ENCODE measurements around the gene NHERF1.

NHERF1 gene

GRCh38 chr17:74742978-74743545 lies 5.4 kb upstream of the NHERF1 start:
- 0 out of 2 replicates have a peak, but pooled peaks cover 3% of the 10 kb centered on the region for H3K4me1 ChIP-seq (ENCODE audit: low read length)

GRCh38 chr17:74743755-74744154 lies 4.7 kb upstream of the NHERF1 start:
- Histone ChIP-seq H2AFZ (ENCODE audit: low read depth, low read length) (no peak overlapping the region), H3K4me1 (ENCODE audit: low read length) (0 out of 2 replicates have a peak, but pooled peaks cover 3% of the 10 kb centered on the region), H3K9me3 (ENCODE audit: insufficient read depth, low read length) (no peaks in the 10 kb centered on the region), H3K36me3 (replicated peaks; ENCODE audit: low read depth, low read length) (no peaks in the 10 kb centered on the region), H3K27me3 (ENCODE audit: low read depth, low read length) (peaks cover 13% of the 10 kb centered on the region), H3K27ac (ENCODE audit: low read length) (no peak overlapping the region), H3K9ac (ENCODE audit: low read length) (no peak overlapping the region), H4K20me1 (ENCODE audit: insufficient read depth, low read length) (no peaks in the 10 kb centered on the region), H3K4me2 (ENCODE audit: low read length) (no peak overlapping the region), H3K4me3 (ENCODE audit: low read length) (no peak overlapping the region), H3K79me2 (ENCODE audit: low read length) (peaks cover under 1% of the 10 kb centered on the region; the same call in 1 of the 2 replicates)
- no peak for TF ChIP-seq EZH2phosphoT487 (IDR thresholded peaks at IDR 0.05; ENCODE audit: low read depth)
- no peak for TF ChIP-seq CTCF (IDR thresholded peaks at IDR 0.05; ENCODE audit: low read depth, low read length)

More at GRCh38 chr17:74742978-74743545, 5.4 kb upstream of the NHERF1 start:
- Histone ChIP-seq H3K9me3 (ENCODE audit: insufficient read depth, low read length) (no peaks in the 10 kb centered on the region), H4K20me1 (ENCODE audit: insufficient read depth, low read length) (no peaks in the 10 kb centered on the region), H3K4me3 (ENCODE audit: low read length) (no peak overlapping the region), H3K79me2 (ENCODE audit: low read length) (no peaks in the 10 kb centered on the region), H3K4me2 (ENCODE audit: low read length) (no peak overlapping the region), H3K27me3 (ENCODE audit: low read depth, low read length) (peaks cover 20% of the 10 kb centered on the region), H3K27ac (ENCODE audit: low read length) (no peak overlapping the region), H3K9ac (ENCODE audit: low read length) (no peak overlapping the region), H2AFZ (ENCODE audit: low read depth, low read length) (no peak overlapping the region), H3K36me3 (replicated peaks; ENCODE audit: low read depth, low read length) (no peaks in the 10 kb centered on the region)
- TF ChIP-seq CTCF (IDR thresholded peaks at IDR 0.05; ENCODE audit: low read depth, low read length) (no peak), EZH2phosphoT487 (IDR thresholded peaks at IDR 0.05; ENCODE audit: low read depth) (no peak)

GRCh38 chr17:74744349-74744713 lies 4.1 kb upstream of the NHERF1 start:
- Histone ChIP-seq H3K79me2 (ENCODE audit: low read length) (peaks cover 6% of the 10 kb centered on the region), H4K20me1 (ENCODE audit: insufficient read depth, low read length) (no peaks in the 10 kb centered on the region), H3K27ac (ENCODE audit: low read length) (no peak overlapping the region), H2AFZ (ENCODE audit: low read depth, low read length) (no peak overlapping the region), H3K4me2 (ENCODE audit: low read length) (no peak overlapping the region), H3K9me3 (ENCODE audit: insufficient read depth, low read length) (no peaks in the 10 kb centered on the region), H3K9ac (ENCODE audit: low read length) (no peak overlapping the region), H3K27me3 (ENCODE audit: low read depth, low read length) (peaks cover 10% of the 10 kb centered on the region; the same call in 1 of the 2 replicates), H3K4me1 (ENCODE audit: low read length) (0 out of 2 replicates have a peak, but pooled peaks cover 3% of the 10 kb centered on the region), H3K36me3 (replicated peaks; ENCODE audit: low read depth, low read length) (no peaks in the 10 kb centered on the region), H3K4me3 (ENCODE audit: low read length) (no peak overlapping the region)
- TF ChIP-seq EZH2phosphoT487 (IDR thresholded peaks at IDR 0.05; ENCODE audit: low read depth) (no peak), CTCF (IDR thresholded peaks at IDR 0.05; ENCODE audit: low read depth, low read length) (no peak)

GRCh38 chr17:74744714-74745547 lies 3.5 kb upstream of the NHERF1 start:
- no peak overlapping the region for H3K9ac ChIP-seq (ENCODE audit: low read length)
- no peaks in the 10 kb centered on the region for H4K20me1 ChIP-seq (ENCODE audit: insufficient read depth, low read length)
- H3K4me2 ChIP-seq (ENCODE audit: low read length) = peak overlapping the region; percentile 51
- peak overlapping the region; percentile 54; the same call in 1 of the 2 replicates for H2AFZ ChIP-seq (ENCODE audit: low read depth, low read length)
- no peaks in the 10 kb centered on the region for H3K9me3 ChIP-seq (ENCODE audit: insufficient read depth, low read length)
- no peak overlapping the region for H3K4me3 ChIP-seq (ENCODE audit: low read length)
- peak; percentile 97 for TF ChIP-seq CTCF (IDR thresholded peaks at IDR 0.05; ENCODE audit: low read depth, low read length)
- TF ChIP-seq EZH2phosphoT487 (IDR thresholded peaks at IDR 0.05; ENCODE audit: low read depth) = no peak
- H3K27me3 ChIP-seq (ENCODE audit: low read depth, low read length) = peaks cover 10% of the 10 kb centered on the region; the same call in 1 of the 2 replicates
- peaks cover 8% of the 10 kb centered on the region for H3K4me1 ChIP-seq (ENCODE audit: low read length)
- peaks cover 12% of the 10 kb centered on the region for H3K79me2 ChIP-seq (ENCODE audit: low read length)
- H3K27ac ChIP-seq (ENCODE audit: low read length) = no peak overlapping the region
- no peaks in the 10 kb centered on the region for H3K36me3 ChIP-seq (replicated peaks; ENCODE audit: low read depth, low read length)
